ENCODE data around the gene PEX7.
"Not testable (repeated sequence)": the region's sequence is repeated elsewhere in the genome, so short reads cannot be mapped to it uniquely, and the experiment has no call there.

PEX7 gene, protein sequence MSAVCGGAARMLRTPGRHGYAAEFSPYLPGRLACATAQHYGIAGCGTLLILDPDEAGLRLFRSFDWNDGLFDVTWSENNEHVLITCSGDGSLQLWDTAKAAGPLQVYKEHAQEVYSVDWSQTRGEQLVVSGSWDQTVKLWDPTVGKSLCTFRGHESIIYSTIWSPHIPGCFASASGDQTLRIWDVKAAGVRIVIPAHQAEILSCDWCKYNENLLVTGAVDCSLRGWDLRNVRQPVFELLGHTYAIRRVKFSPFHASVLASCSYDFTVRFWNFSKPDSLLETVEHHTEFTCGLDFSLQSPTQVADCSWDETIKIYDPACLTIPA

DNA sequence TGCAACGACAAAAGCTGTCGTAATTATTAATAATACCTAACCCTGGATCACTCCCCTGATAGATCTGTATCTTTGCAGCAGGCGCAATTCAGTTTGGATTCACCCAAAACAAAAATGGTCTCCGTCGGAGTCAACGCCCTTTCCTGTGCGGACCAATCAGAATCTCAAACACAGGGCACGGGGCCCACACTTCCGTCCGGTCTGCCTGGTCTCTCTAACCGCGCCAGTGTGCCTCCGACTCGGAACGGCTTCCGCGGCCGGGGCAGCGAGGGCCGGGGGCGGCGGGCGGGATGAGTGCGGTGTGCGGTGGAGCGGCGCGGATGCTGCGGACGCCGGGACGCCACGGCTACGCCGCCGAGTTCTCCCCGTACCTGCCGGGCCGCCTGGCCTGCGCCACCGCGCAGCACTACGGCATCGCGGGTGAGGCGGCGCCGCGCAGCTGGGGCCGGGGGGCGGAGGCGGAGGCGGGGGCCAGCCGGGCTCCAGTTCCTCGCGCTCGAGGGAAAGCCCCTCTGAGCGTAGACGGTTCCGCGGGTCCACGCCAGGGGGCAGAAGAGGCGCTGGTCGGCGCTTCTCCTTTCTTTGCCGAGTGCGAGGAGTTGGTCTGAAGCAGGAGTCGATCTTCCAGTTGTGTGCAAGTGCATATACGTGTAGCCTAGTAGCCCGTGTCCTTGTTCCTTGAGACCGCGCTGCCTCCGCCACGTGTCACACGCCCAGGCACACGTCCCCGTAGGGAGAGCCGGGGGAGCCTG is at the start of gene PEX7:
Gene PEX7, plus strand, starts transcription at position 217 of the 752 bp plus-strand sequence. Its CDS starts 74 bp downstream, at position 291.
- peak; percentile 80 to 85 (median 81) for DNase-seq (ENCODE audit: low read depth in 2 of 3, low spot score in 1 of 3)

DNA sequence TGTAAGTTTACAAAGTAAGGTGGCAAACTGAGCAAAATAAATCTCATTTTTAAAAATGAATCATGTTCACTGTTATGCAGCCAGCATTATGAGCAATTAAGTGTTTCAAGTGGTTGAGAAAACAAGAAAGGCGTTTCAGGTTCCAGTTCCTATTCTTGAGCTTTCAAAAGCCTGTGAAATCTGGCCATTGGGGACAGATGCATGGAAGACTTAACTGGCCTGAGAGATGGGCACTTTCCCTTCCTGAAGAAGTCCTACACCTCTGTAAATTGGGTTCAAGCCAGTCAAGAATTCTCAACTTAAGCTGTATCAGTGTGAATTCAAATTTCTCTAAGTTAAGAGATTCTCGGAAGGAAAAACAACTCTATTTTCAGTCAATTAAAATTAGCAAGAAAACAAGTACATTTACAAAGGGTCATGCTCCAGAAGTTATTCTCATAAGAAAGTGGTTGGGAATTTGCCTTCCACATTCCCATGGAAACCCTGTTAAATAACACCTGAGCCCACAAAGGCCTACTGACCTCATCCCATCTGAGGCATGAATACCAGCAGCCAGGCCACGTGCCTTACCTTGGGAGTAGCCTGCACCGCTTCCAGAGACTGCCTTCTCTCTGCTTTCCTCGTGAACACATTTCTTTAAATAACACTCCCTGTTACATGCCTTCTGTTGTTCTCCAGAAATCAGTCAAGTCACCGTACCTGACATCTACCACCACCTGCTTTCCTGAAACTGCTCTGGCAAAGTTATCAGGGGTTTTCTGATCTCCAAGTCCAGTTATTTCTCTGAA is 49.5 kb upstream of the PEX7 start:
- no peak for DNase-seq (ENCODE audit: low read depth in 2 of 3, low spot score in 1 of 3)

DNA sequence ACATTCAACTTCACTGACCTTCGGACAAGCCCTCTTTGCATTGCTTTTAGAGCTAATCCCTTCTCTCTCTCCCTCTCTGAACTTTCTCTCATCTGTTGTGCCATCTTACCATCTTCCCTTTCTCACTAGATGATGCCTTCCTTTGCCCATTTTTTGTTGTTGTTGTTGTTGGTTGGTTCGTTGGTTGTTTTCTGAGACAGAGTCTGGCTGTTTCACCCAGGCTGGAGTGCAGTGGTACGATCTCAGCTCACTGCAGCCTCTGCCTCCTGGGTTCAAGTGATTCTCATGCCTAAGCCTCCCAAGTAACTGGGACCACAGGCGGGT is 49.0 kb upstream of the PEX7 start:
- DNase-seq (ENCODE audit: low read depth in 2 of 3, low spot score in 1 of 3): no peak

DNA sequence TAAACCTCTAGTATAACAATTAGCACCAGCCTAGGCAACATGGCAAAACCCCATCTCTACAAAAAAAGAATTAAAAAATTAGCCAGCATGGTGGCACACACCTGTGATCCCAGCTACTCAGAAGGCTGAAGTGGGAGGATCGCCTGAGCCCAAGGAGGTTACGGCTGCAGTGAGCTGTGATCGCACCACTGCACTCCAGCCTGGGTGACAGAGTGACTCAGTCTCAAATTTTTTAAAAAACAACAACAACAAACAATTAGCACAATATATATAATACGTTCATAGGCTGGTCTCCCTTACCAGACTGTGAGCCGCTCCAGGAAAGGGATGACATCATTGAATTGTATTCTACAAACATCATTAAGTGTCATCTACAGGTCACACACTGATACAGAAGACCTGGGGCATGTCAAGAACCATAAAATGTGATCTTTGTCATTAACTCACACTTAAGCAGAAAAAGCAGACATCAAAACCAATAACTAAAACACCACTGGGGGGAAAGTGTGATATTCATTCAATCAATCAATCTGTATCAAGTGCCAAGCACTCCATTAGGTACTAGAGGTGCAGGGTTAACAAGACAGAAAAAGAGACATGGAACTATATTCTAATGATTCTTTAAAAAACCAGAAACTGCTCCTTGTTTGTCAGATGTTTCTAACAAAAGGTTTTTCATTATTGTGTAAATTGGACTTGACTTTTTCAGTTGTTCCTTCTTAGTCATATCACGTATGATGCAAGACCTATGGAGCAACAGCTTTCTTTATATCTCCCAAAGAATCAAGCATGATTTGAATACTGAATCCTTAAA is 48.0 kb upstream of the PEX7 start:
- DNase-seq (ENCODE audit: low read depth in 2 of 3, low spot score in 1 of 3): no peak

DNA sequence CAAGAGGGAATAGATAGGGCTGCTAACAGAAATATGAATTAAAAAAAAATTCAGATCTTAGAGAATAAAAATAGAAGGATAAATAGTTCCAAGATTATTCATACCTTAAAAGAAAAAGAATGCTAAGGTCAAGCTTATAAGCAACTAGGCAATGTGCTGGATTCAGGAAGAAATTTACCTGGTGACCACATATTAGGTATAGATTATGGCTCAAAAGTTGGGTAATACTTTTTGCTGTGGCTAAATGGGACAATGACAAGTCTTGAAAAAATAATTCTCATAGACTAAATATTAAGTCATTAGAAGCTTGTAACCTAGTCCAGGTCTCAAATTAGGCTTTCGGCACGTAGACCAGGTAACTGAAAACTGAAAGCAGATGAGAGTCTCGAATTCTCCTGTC is 47.3 kb upstream of the PEX7 start:
- no peak for DNase-seq (ENCODE audit: low read depth in 2 of 3, low spot score in 1 of 3)

DNA sequence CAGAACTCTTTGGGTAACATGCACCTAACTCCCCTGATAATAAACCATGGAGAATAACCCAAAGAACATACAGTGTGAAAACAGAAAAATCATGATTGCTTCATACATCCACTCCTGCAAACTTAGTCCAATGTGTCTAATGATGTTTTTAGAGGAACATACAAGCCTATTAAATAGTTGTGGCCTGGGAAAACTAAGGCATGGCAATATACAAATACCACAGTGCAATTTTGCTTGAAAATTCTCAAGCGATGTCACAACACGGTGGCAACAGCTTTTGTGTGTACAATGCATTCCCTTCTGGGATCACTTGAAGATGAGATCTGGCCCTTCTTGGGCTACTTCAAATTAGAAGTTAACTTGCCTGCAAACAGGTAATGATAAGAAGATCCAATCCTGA is 46.8 kb upstream of the PEX7 start:
- DNase-seq (ENCODE audit: low read depth in 2 of 3, low spot score in 1 of 3): no peak

DNA sequence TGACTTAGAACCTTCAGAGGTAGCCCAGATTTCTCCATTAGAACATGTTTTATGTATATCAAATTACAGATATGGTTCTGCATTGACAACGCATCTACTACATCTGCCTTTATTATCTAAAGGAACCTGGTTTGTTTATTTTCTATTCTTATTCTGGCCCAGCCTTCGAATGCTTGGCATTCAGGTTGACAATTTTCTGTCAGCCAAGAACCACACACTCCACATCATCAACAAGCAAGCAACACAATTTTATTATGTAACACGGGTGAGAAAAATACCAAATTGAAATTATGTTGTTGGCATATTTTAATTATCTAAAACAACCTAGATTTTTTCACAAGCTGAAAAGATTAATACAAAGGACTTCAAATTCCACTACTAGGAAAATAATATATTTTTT is 44.7 kb upstream of the PEX7 start:
- no peak for DNase-seq (ENCODE audit: low read depth in 2 of 3, low spot score in 1 of 3)

DNA sequence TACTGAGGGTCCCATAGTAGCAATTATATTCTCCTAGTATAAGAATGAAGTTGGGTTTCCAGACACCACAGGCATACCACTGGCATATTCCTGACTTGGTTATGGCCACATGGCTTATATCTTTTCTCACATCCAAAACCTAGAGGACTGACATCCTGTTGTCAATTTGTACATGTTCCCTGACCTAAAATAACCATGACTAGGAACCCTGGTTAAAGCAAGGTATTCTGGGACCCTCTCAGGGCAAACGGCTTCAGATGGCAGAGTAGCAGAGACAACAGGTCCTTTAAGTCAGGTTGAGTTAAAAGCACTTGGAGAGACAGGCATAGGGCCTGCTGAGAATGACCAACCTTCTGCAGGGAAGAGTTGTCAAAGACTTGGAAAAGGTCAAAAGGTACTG is 42.7 kb upstream of the PEX7 start:
- no peak for DNase-seq (ENCODE audit: low read depth in 2 of 3, low spot score in 1 of 3)

DNA sequence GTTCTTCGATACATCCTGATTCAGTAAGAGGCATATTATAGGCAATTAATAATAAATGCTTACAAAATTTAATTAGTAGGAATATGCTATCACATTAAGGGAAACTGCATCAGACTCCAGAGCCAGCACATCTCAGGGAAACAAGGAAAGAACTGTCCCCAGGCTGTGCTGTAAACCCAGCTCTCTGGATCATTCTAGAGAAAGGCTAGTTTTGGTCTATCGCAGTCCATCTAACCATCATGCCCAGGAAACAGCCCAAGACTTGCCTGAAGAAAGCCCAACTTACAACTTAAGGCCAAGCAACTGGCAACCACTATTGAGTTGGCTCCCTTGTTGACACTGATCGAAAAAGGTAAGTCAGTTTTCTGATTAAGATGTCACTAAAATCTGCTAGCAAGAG is 41.4 kb upstream of the PEX7 start:
- no peak for DNase-seq (ENCODE audit: low read depth in 2 of 3, low spot score in 1 of 3)

DNA sequence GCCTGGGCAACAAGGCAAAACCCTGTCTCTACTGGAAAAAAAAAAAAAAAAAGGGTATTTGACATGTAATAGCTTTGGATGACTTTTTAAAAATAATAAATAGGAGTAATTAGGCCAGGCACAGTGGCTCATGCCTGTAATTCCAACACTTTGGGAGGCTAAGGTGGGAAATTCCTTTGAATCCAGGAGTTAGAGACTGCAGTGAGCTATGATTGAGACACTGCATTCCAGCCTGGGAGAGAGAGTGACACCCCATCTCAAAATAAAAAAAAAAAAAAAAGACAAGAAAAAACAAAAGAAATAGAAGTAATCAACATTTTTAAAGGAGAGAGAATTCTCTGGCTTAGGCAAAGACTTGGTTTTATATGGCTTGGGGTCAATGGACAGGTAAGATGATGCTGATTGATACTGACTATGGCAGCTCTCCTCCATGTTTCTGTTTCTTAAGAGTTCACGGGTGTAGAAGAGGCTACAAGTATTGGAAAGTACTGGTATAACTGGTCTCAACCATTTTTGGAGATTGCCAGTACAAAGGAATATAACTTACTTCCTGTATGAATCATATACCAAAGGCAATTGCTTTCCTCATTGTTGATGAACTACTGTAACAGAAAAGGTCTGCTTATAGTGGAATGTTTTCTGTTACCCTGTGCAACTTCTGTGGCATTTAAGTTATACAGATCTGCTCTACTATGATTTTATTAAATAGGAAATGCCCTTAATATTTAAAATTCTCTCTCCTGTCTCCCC is 40.2 kb upstream of the PEX7 start:
- DNase-seq (ENCODE audit: low read depth in 2 of 3, low spot score in 1 of 3): no peak

DNA sequence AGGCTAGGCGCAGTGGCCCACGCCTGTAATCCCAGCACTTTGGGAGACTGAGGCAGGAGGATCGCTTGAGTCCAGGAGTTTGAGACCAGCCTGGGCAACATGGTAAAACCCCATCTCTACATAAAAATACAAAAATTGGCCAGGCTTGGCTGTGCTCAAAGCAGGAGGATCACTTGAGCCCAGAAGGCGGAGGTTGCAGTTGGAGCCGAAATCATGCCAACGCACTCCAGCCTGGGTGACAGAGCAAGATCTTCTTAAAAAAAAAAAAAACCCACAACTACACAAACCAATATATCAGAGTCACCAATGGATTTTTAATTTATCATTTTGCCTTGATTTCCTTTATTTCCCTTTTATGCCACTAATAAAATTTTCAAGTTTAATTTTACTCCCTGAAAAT is 39.4 kb upstream of the PEX7 start:
- DNase-seq (ENCODE audit: low read depth in 2 of 3, low spot score in 1 of 3): no peak

DNA sequence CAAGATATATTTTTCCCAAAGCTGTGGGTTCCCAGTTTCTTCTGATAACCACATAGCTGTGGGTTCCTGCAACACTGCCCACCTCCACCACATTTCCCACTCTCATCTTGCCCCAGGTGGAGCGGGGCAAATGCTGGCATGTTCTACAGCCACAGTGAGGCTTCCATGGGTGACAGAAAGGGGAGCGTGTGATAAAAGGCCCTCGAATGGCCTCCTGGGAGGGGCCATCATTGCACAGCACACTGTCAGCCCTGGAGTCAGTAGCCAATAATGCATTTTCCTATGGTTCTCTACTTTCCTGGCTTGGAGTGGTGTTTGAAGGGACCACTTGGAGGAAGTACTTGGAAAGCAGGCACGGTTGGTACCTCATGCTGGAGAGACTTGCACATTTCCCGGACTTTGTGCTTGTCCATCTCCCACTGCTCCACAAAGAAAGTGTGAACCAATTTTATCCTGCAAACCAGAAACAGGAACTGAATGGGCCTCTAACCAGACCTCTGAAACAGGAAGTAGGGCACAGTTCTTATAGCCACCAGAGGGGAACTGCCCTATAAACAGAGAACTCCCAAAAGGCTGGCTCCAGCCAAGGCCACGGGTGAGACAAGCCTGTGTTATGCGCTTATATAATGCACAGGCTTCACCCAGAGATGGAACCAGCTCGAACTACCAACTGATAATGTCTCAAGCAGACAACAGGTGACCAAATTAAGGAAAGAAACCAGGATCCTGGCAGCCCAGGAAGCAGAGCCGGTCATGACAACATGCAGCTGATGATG is 38.7 kb upstream of the PEX7 start:
- no peak for DNase-seq (ENCODE audit: low read depth in 2 of 3, low spot score in 1 of 3)

DNA sequence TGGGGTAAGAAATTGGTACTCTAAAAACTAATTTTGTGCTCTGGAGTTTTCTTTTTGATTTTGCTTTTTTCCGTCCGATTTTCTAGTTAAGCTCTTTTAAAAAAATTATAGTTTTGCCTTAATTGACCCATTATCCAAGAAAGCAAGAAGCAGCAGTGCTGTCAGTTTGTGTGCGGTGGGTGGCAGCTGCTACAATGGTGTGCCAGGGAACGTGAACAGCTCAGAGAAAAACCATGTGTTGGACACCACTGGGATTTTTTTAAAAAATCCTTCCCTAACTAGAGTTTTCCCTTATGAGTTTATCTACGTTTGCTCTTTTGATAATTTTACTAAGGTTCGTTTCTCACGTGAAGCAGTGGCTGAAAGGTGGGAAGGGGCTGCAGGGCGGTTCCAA is 38.1 kb upstream of the PEX7 start:
- no peak for DNase-seq (ENCODE audit: low read depth in 2 of 3, low spot score in 1 of 3)

DNA sequence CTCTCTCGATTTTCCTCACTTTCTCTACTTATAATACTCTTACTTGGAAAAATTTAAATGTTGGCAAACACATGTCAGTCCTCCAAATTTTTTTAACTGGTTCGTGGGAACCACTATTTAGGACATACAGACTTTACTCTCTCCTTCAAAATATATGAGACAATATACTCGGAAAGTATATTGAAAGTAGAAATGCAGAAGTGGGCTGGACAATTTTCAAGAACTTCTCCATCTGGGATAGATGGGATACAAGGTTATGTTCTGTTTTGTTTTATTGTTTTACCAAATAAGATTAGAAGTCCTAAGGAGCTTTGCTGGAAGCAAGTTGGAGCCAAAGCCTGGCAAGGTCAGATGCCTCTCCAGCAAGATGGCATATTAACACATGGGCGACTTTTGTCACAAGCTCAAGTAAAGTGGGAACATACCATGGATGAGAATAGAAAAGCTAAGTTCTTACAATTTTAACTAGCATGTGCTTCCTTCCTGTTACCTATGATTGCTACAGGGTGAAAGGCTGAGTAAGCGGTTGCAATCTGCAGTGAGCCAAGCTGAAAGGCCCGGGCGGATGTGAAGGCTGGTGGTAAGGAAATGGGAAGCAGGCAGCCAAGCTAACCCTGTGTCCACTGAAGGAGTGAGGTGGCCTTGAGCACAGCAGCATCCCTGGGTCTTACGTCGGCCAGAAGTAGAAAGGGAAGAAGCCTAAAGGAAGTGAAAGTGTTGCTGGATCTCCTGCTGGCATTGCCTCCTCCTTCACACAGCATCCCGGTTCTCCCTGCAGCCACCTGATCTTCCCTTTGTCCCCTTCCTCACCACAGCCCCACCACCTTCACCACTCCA is 37.3 kb upstream of the PEX7 start:
- DNase-seq (ENCODE audit: low read depth in 2 of 3, low spot score in 1 of 3): peak in 2 of 3 donors; percentile 35 to 39

DNA sequence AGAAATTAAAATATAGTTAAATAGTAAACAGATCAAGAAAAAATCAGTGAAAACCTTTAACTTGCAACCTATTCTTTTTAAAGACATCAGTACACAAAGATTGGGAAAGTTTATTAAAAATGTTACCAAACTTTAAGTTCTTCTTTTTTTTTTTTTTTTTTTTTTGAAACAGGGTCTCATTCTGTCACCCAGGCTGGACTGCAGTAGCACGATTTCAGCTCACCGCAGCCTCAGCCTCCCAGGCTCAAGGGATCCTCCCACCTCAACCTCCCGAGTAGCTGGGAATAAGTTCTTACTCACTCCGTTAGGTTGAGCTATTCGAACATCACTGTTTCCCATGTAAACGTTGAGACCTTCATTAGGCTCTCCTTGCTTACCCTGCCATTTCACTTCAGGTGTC is 35.7 kb upstream of the PEX7 start:
- DNase-seq (ENCODE audit: low read depth in 2 of 3, low spot score in 1 of 3): no peak

DNA sequence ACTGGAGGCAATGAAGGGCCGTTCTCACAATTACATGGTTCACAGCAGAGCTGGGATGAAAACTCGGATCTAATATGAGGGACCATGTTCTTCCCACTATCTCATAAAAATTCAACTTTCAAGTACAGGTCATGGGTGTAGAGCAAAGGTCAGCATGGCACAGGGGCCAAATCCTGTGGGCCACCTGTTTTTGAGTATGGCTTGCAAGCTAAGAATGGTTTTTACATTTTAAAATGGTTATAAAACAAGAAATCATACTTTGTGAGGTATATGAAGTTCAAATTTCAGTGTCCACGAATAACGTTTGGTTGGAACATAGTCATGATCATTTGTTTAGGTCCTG is 34.7 kb upstream of the PEX7 start:
- no peak for DNase-seq (ENCODE audit: low read depth in 2 of 3, low spot score in 1 of 3)

DNA sequence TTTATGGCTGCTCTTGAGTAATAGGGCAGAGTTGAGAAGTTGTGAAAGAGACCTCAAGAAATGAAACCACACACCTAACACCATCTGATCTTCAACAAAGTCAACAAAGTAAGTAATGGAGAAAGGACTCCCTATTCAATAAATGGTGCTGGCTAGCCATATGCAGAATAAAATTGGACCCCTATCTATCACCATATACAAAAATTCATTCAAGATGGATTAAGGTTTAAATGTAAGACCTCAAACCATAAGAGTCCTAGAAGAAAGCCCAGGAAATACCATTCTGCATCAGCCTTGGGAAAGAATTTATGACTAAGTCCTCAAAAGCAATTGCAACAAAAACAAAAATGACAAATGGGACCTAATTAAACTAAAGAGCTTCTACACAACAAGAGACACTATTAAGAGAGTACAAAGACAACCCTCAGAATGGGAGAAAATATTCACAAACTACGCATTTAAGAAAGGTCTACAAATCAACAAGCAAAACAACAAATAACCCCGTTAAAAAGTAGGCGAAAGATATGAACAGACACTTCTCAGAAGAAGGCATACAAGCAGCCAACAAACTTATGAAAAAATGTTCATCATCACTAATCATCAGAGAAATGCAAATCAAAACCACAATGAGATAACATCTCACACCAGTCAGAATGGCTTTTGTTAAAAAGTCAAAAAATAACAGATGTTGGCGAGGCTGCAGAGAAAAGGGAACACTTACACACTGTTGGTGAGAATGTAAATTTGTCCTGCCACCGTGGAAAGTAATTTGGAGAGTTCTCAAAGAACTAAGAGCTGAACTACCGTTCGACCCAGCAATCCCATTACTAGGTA is 34.1 kb upstream of the PEX7 start:
- no peak for DNase-seq (ENCODE audit: low read depth in 2 of 3, low spot score in 1 of 3)

DNA sequence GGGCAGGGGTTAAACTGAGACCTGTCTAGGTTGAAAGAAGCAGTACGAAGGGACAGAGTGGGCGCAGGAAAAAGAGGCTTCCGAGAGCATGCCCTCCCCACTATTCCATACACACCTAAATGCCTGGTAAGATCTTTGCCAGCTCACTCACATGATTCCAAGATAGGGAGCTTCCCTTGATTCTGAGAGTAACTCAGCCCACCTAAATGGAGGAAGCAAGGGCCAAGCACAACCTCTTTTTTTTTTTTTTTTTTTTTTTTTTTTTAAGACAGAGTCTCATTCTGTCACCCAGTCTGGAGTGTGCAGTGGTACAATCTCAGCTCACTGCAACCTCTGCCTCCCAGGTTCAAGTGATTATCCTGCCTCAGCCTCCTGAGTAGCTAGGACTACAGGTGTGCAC is 33.0 kb upstream of the PEX7 start:
- not testable (repeated sequence) for DNase-seq (ENCODE audit: low read depth in 2 of 3, low spot score in 1 of 3)

Measured in stimulated activated CD4-positive, alpha-beta T cell treated with anti-CD3 and anti-CD28 coated beads, Interleukin-12 subunit alpha, Interleukin-12 subunit beta, amount 100 ng/mL, for 48 hours (primary cell).